ENCODE measurements around the gene CYP2B6. TPM values are rescaled to one million over a fixed set of nuclear protein-coding genes. Genes with fewer than 3 reads are reported as not detected.
"Not testable (repeated sequence)": the region's sequence is repeated elsewhere in the genome, so short reads cannot be mapped to it uniquely, and the experiment has no call there.

The CYP2B6 gene
- total and polyA plus RNA-seq, 5 experiments from 2014 or later, result not detected

GRCh38 chr19:40989453-40989852, 1.6 kb upstream of the CYP2B6 start:
- no peak overlapping the region for H3K4me3 Mint-ChIP-seq
- H3K9me3 Mint-ChIP-seq, result peaks cover 4 to 26% (median 8%) of the 10 kb centered on the region in 9 donors
- peaks cover 0 to 13% (median 8%) of the 10 kb centered on the region in 3 donors for H3K36me3 Mint-ChIP-seq
- no peak for DNase-seq
- no peak for ATAC-seq
- H3K27ac Mint-ChIP-seq, result no peak overlapping the region
- POLR2A ChIA-PET, result no interaction called here
- H3K4me1 Mint-ChIP-seq, result peaks cover 0 to under 1% (median 0%) of the 10 kb centered on the region in 4 donors
- peaks cover 5 to 26% (median 10%) of the 10 kb centered on the region in 5 donors for H3K27me3 Mint-ChIP-seq

- no peak overlapping the region for H3K4me3 Mint-ChIP-seq
- peaks cover 0 to 5% (median 0%) of the 10 kb centered on the region in 3 donors for H3K36me3 Mint-ChIP-seq
- peaks cover 1 to 19% (median 3%) of the 10 kb centered on the region in 5 donors for H3K27me3 Mint-ChIP-seq
- no peak for DNase-seq
- H3K4me1 Mint-ChIP-seq, result no peaks in the 10 kb centered on the region
- POLR2A ChIA-PET, result no interaction called here
- no peak overlapping the region for H3K27ac Mint-ChIP-seq
- peaks cover 0 to 11% (median 0%) of the 10 kb centered on the region in 9 donors for H3K9me3 Mint-ChIP-seq
- no peak for ATAC-seq
Observed at GRCh38 chr19:40995355-40995754, 4.3 kb downstream of the CYP2B6 start.

GRCh38 chr19:40999018-40999417, 7.9 kb downstream of the CYP2B6 start:
- H3K27ac Mint-ChIP-seq, POLR2A ChIA-PET, H3K4me1 Mint-ChIP-seq, H3K4me3 Mint-ChIP-seq, ATAC-seq, H3K36me3 Mint-ChIP-seq, DNase-seq: not testable (repeated sequence)
- H3K9me3 Mint-ChIP-seq, result peaks cover 0 to 11% (median 0%) of the 10 kb centered on the region in 9 donors
- peaks cover 4 to 15% (median 9%) of the 10 kb centered on the region in 5 donors for H3K27me3 Mint-ChIP-seq

GRCh38 chr19:41000310-41000737, 9.2 kb downstream of the CYP2B6 start:
- POLR2A ChIA-PET, result no interaction called here
- Mint-ChIP-seq H3K27me3 (peaks cover 12 to 28% (median 17%) of the 10 kb centered on the region in 5 donors), H3K4me3 (no peak overlapping the region), H3K9me3 (peaks cover 0 to 10% (median 0%) of the 10 kb centered on the region in 9 donors), H3K27ac (peak overlapping the region in 1 of 10 donors; percentile 57), H3K4me1 (no peaks in the 10 kb centered on the region), H3K36me3 (peaks cover 0 to 5% (median 0%) of the 10 kb centered on the region in 3 donors)
- ATAC-seq (no peak), DNase-seq (no peak)

GRCh38 chr19:41001243-41001971, 10.3 kb downstream of the CYP2B6 start:
- no peaks in the 10 kb centered on the region for H3K4me1 Mint-ChIP-seq
- no peak overlapping the region for H3K27ac Mint-ChIP-seq
- peaks cover 12 to 32% (median 23%) of the 10 kb centered on the region in 5 donors for H3K27me3 Mint-ChIP-seq
- POLR2A ChIA-PET, result no interaction called here
- ATAC-seq (no peak), DNase-seq (no peak)
- H3K36me3 Mint-ChIP-seq, result peaks cover 0 to 5% (median 0%) of the 10 kb centered on the region in 3 donors
- no peak overlapping the region for H3K4me3 Mint-ChIP-seq
- peaks cover 0 to 10% (median 0%) of the 10 kb centered on the region in 9 donors for H3K9me3 Mint-ChIP-seq

GRCh38 chr19:41003656-41004055, 12.6 kb downstream of the CYP2B6 start:
- DNase-seq, H3K27ac Mint-ChIP-seq, H3K4me3 Mint-ChIP-seq, POLR2A ChIA-PET, ATAC-seq, H3K9me3 Mint-ChIP-seq, H3K4me1 Mint-ChIP-seq, H3K36me3 Mint-ChIP-seq: not testable (repeated sequence)
- H3K27me3 Mint-ChIP-seq, result peaks cover 20 to 37% (median 31%) of the 10 kb centered on the region in 5 donors

GRCh38 chr19:41009700-41010235, 18.7 kb downstream of the CYP2B6 start:
- POLR2A ChIA-PET, result no interaction called here
- Mint-ChIP-seq H3K36me3 (peaks cover 0 to 6% (median 0%) of the 10 kb centered on the region in 3 donors), H3K4me1 (peaks cover 0 to 10% (median 6%) of the 10 kb centered on the region in 4 donors), H3K27ac (peak overlapping the region in 2 of 10 donors; percentile 18 to 28), H3K4me3 (no peak overlapping the region), H3K9me3 (no peaks in the 10 kb centered on the region), H3K27me3 (peaks cover 29 to 60% (median 51%) of the 10 kb centered on the region in 5 donors)
- DNase-seq, result no peak
- no peak for ATAC-seq

GRCh38 chr19:41013359-41013758, 22.3 kb downstream of the CYP2B6 start:
- DNase-seq (no peak), ATAC-seq (no peak)
- Mint-ChIP-seq H3K27ac (no peak overlapping the region), H3K36me3 (peaks cover 0 to 6% (median 0%) of the 10 kb centered on the region in 3 donors), H3K9me3 (no peaks in the 10 kb centered on the region), H3K4me1 (peaks cover 4 to 12% (median 9%) of the 10 kb centered on the region in 4 donors), H3K4me3 (no peak overlapping the region), H3K27me3 (peaks cover 19 to 46% (median 35%) of the 10 kb centered on the region in 5 donors)
- POLR2A ChIA-PET, result no interaction called here

- POLR2A ChIA-PET, result no interaction called here
- no peak for DNase-seq
- Mint-ChIP-seq H3K4me1 (peaks cover 4 to 10% (median 5%) of the 10 kb centered on the region in 4 donors), H3K36me3 (peaks cover 0 to 6% (median 0%) of the 10 kb centered on the region in 3 donors), H3K27ac (no peak overlapping the region), H3K4me3 (no peak overlapping the region), H3K27me3 (peaks cover 19 to 45% (median 33%) of the 10 kb centered on the region in 5 donors), H3K9me3 (no peaks in the 10 kb centered on the region)
- ATAC-seq, result no peak
Observed at GRCh38 chr19:41014643-41015042, 23.6 kb downstream of the CYP2B6 start.

GRCh38 chr19:41016488-41017071, 25.5 kb downstream of the CYP2B6 start:
- Mint-ChIP-seq H3K36me3 (peaks cover 0 to 6% (median 0%) of the 10 kb centered on the region in 3 donors), H3K4me1 (peaks cover 0 to 7% (median 4%) of the 10 kb centered on the region in 4 donors), H3K27me3 (peaks cover 16 to 36% (median 21%) of the 10 kb centered on the region in 5 donors), H3K4me3 (peak overlapping the region in 1 of 10 donors; percentile 28), H3K9me3 (no peaks in the 10 kb centered on the region), H3K27ac (peak overlapping the region in 2 of 10 donors; percentile 43 to 47)
- ATAC-seq (peak in 1 of 2 donors; percentile 73), DNase-seq (peak in 2 of 10 donors; percentile 5 to 6)
- POLR2A ChIA-PET, result interaction anchor here (0.6 kb wide), 1 partner anchor 110 kb away, joined by 3 read pairs; no protein-coding TSS in a partner anchor

GRCh38 chr19:41018736-41019290, 27.7 kb downstream of the CYP2B6 start:
- no peaks in the 10 kb centered on the region for H3K9me3 Mint-ChIP-seq
- DNase-seq (no peak), ATAC-seq (no peak)
- H3K27me3 Mint-ChIP-seq, result peaks cover 7 to 25% (median 12%) of the 10 kb centered on the region in 5 donors
- peak overlapping the region in 1 of 10 donors; percentile 70 for H3K27ac Mint-ChIP-seq
- no peak overlapping the region for H3K4me3 Mint-ChIP-seq
- H3K4me1 Mint-ChIP-seq, result peaks cover 0 to 7% (median 4%) of the 10 kb centered on the region in 4 donors
- POLR2A ChIA-PET, result no interaction called here
- no peaks in the 10 kb centered on the region for H3K36me3 Mint-ChIP-seq

GRCh38 chr19:41019346-41019745, 28.3 kb downstream of the CYP2B6 start:
- Mint-ChIP-seq H3K9me3 (no peaks in the 10 kb centered on the region), H3K27ac (no peak overlapping the region), H3K4me1 (peaks cover 0 to 7% (median 4%) of the 10 kb centered on the region in 4 donors), H3K36me3 (no peaks in the 10 kb centered on the region), H3K4me3 (no peak overlapping the region), H3K27me3 (peaks cover 10 to 27% (median 15%) of the 10 kb centered on the region in 5 donors)
- POLR2A ChIA-PET, result no interaction called here
- ATAC-seq, result no peak
- no peak for DNase-seq
